GM12892 (cell line): ENCODE data around the gene PDS5A.
"Not testable (repeated sequence)": the region's sequence is repeated elsewhere in the genome, so short reads cannot be mapped to it uniquely, and the experiment has no call there.

Experiments used
- DNase-seq: peaks from one replicate; pipeline ENCODE4 v3.0.0; 2011; ENCODE audit not compliant: insufficient read length
- FAIRE-seq: peaks from 2 replicates; lab custom pipeline; 2011; peaks lifted over from hg19 to GRCh38; lab: Jason Lieb, UNC
- POLR2A ChIP-seq: IDR thresholded peaks from 2 replicates; pipeline ENCODE4 v1.6.1; 2011; ENCODE audit warnings: low read depth, low read length, control low read depth
- POLR2AphosphoS5 ChIP-seq: IDR thresholded peaks from 2 replicates; pipeline ENCODE4 v1.6.1; 2011; ENCODE audit warnings: low read depth, low read length, control low read depth
- TAF1 ChIP-seq: IDR thresholded peaks from 2 replicates; pipeline ENCODE4 v1.6.1; 2011; ENCODE audit warnings: low read depth, mild to moderate bottlenecking, control low read depth, low read length, borderline replicate concordance

The PDS5A gene

DNA sequence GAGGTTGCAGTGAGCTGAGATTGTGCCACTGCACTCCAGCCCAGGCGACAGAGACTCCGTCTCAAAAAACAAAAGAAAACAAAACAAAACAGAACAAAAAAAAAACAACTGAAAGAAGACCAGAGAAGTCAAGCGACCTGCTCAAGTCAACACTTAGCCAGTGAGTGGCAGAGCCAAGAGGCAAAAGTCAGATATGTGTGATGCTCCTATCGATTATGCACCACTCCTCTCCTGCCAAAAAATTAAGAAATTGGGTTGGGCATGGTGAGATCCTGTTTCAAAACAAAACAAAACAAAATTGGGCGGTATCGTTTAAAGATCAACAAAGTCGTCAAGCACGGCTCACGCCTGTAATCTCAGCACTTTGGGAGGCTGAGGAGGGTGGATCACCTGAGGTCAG lies 137.7 kb downstream of the PDS5A start:
- DNase-seq (no peak), FAIRE-seq (no peak)
- no peak for TF ChIP-seq TAF1
- TF ChIP-seq POLR2A = no peak
- no peak for TF ChIP-seq POLR2AphosphoS5

DNA sequence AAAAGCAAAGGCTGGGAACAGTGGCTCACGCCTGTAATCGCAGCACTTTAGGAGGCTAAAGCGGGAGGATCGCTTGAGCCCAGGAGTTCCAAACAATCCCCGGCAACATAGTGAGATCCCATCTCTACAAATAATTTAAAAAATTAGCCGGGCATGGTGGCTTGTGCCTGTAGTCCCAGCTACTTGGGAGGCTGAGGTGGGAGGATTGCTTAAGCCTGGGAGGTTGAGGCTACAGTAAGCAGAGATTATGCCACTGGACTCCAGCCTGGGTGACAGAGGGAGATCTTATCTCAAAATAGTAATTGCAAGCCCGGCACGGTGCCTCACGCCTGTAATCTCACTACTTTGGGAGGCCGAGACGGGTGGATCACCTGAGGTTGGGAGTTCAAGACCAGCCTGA lies 139.3 kb downstream of the PDS5A start:
- DNase-seq, FAIRE-seq: not testable (repeated sequence)

DNA sequence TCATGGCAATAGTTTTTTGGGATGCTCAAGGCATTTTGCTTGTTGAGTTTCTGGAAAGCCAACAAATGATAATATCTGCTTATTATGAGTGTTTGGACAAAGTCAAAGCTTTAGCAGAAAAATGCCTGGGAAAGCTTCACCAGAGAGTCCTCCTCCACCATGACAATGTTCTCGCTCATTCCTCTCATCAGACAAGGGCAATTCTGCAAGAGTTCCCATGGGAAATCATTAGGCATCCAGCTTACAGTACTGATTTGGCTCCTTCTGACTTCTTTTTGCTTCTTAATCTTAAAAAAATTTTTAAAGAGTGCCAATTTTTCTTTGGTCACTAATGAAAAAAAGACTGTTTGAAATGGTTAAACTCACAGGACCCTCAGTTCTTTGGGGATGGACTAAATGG lies 143.4 kb downstream of the PDS5A start:
- FAIRE-seq (no peak), DNase-seq (no peak)
- TF ChIP-seq TAF1 (no peak), POLR2A (no peak), POLR2AphosphoS5 (no peak)

DNA sequence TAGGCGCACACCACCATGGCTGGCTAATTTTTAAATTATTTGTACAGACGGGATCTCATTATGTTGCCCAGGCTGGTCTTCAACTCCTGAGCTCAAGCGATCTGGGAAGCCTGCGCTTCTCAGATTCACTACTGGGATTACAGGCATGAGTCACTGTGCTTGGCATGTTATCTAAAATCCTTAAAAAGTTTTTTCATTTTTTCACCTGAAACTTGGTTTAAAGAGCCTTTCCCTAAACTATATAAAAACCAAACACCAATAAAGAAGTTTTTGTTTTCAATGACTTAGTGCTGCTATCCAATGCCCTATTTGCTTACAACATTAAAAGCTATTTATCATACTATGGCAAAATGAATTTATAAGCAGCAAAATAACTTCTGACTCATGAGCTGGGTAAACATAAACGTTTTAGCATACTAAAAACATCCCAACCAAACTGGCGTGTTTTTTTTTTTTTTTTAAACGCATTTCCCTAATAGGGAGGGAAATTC lies 151.9 kb downstream of the PDS5A start:
- FAIRE-seq (no peak), DNase-seq (no peak)
- TF ChIP-seq POLR2A (no peak), POLR2AphosphoS5 (no peak), TAF1 (no peak)

DNA sequence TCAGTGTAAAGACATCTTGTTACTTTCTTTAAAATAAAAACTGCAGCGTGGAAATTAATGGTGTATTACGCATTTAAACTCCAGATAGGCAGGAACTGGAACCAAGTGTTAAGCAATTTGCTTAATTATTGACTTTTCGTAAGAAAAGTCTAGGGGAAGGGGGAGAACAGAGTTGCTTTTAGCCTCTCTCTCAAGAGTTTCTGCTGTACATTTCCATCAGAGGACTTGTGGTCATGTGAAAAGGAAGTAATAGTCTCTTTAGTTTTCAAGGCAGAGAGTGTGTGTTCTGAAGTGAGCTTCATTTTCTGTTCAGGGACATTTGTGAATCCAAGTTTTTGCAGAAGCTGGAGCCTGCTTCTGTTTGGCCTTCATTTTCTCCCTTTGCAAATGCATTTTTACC lies 152.6 kb downstream of the PDS5A start:
- no peak for DNase-seq
- no peak for FAIRE-seq
- TF ChIP-seq POLR2A (no peak), POLR2AphosphoS5 (no peak), TAF1 (no peak)

DNA sequence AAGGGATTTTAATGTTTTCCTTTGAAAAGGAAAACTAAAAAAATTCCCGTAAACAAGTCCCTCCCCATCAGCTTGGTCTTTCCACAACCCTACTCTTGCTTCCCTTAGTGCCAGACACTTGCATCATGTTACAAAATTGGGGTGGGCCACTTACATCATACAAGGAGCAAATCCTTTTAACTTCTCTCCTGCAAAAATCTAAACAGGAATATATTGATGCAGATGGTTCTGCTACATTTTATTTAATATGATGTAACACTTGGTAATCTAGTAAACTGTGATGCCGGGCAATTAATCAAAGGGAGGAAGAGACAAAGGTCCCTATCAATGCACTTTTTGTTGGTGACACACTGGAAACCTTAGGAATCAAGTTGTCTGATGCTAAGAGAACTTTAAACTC lies 154.5 kb downstream of the PDS5A start:
- FAIRE-seq = no peak
- no peak for TF ChIP-seq POLR2A
- no peak for TF ChIP-seq TAF1
- no peak for TF ChIP-seq POLR2AphosphoS5
- no peak for DNase-seq

DNA sequence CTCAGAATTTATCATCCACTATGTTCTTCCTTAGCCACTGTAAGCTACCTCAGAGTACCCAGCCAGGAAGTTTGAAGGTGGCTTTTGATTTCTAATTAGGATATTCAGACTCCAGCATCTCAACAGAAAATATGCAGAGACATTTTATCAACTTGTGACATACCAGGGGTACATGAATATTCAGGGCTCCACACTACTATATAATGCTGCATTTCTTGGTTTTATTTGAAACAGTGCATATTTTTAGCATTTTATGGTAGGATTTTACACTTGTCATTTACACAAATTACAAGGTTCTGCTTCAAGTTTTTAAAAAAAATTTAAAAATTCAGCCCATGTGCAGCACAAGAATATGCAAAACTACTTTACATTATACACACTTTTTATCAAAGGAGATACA lies 155.0 kb downstream of the PDS5A start:
- no peak for FAIRE-seq
- TF ChIP-seq TAF1 (no peak), POLR2AphosphoS5 (no peak), POLR2A (no peak)
- no peak for DNase-seq

DNA sequence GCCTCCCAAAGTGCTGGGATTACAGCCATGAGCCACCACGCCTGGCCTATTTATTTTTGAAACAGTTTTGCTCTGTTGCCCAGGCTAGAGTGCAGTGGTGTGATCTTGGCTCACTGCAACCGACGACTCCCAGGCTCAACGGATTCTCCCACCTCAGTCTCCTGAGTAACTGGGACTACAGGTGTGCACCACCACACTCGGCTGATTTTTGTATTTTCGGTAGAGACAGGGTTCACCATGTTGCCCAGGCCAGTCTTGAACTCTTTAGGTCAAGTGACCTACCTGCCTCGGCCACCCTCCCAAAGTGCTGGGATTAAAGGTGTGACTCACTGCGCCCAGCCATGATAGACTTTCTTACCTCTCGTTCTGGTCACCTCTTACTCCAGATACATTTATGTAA lies 155.8 kb downstream of the PDS5A start:
- no peak for FAIRE-seq
- no peak for DNase-seq
- no peak for TF ChIP-seq POLR2AphosphoS5
- no peak for TF ChIP-seq TAF1
- TF ChIP-seq POLR2A = no peak

DNA sequence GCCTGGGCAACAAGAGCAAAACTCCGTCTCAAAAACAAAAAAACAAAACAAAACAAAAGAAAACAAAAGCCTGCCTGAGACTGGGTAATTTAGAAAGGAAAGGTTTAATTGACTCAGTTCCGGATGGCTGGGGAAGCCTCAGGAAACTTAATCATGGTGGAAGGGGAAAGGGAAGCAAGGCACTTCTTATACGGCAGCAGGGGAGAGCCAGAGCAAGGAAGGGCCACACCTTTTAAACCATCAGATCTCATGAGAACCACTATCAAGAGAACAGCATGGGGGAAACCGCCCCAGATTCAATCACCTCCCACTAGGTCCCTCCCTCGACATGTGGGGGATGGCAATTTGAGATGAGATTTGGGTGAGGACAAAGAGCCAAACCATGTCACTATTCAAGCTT lies 157.5 kb downstream of the PDS5A start:
- TF ChIP-seq POLR2AphosphoS5 (no peak), TAF1 (no peak), POLR2A (no peak)
- no peak for FAIRE-seq
- no peak for DNase-seq

DNA sequence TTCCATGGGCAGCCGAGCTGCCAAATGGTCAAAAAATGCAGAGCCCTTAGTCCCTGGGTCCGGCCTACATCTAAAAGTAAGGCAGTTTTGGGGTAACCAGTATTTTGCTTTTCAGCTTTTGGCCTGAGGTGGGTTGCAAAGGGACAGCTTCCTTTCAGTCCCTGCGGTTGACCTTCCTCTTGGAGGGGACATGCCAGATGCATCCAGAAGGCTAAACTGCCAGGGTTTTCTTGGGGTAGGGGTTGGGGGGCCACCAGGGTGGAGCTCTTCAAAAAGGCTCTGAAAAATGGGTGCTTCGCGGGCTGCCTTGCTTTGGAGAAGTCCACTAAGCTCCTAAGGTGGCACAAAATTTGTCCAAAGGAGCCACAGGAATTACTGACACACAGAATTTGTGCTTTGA lies 159.1 kb downstream of the PDS5A start:
- DNase-seq (no peak), FAIRE-seq (no peak)
- TF ChIP-seq POLR2A (no peak), TAF1 (no peak), POLR2AphosphoS5 (no peak)

DNA sequence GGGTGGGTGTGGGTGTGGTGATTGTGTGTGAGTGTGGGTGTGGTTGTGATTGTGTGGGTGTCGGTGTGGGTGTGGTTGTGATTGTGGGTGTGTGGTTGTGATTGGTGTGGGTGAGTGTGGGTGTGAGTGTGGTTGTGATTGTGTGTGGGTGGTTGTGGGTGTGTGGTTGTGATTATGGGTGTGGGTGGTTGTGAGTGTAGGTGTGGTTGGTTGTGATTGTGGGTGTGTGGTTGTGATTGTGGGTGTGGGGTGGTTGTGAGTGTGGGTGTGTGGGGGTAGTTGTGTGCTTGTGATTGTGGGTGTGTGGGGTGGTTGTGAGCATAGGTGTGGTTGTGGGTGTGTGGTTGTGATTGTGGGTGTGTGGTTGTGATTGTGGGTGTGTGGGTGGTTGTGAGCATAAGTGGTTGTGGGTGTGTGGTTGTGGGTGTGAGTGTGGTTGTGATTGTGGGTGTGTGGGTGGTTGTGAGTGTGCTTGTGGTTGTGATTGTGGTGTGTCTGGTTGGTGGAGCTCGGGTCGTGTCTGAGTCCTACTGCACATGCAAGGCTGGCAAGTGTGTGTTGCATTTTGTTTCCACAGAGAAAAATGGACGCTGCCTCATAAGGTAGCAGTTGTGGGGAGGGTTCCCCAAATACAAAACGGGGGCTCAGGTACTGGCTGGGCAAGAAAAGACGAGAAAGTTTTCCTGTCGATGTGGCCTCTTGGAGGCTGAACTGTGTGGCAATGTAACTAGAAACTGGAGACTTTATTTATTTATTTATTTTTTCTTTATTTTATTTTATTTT lies 163.1 kb downstream of the PDS5A start:
- DNase-seq = no peak
- TF ChIP-seq POLR2AphosphoS5 = no peak
- TF ChIP-seq POLR2A = no peak
- TF ChIP-seq TAF1 = no peak
- peak; percentile 80 for FAIRE-seq

DNA sequence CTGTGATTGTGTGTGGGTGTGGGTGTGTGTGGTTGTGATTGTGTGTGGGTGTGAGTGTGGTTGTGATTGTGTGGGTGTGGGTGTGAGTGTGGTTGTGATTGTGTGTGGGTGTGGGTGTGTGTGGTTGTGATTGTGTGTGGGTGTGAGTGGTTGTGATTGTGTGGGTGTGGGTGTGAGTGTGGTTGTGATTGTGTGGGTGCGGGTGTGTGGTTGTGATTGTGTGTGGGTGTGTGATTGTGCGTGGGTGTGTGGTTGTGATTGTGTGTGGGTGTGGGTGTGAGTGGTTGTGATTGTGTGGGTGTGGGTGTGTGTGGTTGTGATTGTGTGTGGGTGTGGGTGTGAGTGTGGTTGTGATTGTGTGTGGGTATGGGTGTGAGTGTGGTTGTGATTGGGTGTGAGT lies 163.9 kb downstream of the PDS5A start:
- FAIRE-seq = peak; percentile 76
- not testable (repeated sequence) for DNase-seq

DNA sequence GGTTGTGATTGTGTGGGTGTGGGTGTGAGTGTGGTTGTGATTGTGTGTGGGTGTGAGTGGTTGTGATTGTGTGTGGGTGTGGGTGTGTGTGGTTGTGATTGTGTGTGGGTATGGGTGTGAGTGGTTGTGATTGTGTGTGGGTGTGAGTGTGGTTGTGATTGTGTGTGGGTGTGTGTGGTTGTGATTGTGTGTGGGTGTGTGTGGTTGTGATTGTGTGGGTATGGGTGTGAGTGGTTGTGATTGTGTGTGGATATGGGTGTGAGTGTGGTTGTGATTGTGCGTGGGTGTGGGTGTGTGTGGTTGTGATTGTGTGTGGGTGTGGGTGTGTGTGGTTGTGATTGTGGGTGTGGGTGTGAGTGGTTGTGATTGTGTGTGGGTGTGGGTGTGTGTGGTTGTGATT lies 164.7 kb downstream of the PDS5A start:
- peak; percentile 73 for FAIRE-seq
- DNase-seq = not testable (repeated sequence)

DNA sequence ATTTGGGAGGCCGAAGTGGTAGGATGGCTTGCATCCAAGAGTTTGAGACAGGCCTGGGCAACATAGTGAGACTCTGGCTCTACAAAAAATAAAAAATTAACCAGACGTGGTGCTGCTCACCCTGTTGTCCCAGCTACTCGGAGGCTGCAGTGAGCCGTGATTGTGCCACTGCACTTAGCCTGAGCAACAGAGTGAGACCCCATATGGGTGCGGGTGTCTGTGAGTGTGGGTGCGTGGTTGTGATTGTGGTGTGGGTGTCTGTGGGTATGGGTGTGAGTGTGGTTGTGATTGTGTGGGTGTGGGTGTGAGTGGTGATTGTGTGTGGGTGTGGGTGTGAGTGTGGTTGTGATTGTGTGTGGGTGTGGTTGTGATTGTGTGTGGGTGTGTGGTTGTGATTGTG lies 165.2 kb downstream of the PDS5A start:
- FAIRE-seq (no peak), DNase-seq (no peak)
- TF ChIP-seq POLR2A (no peak), TAF1 (no peak), POLR2AphosphoS5 (no peak)
